OCI-M2 (cell line): Measurements from ENCODE around the gene UNC5C.

Experiments
- DNase-seq: peaks from one replicate; lab custom pipeline; 2025; ENCODE audit not compliant: unreplicated experiment; lab: John Stamatoyannopoulos, UW

The UNC5C gene

GRCh38 chr4:95409750-95410149 is 139.0 kb downstream of the UNC5C start:
- DNase-seq, result no peak

GRCh38 chr4:95409127-95409526 is 139.6 kb downstream of the UNC5C start:
- DNase-seq, result no peak

- no peak for DNase-seq
Observed at GRCh38 chr4:95402299-95402698, 146.5 kb downstream of the UNC5C start.

GRCh38 chr4:95398217-95398616 is 150.6 kb downstream of the UNC5C start:
- no peak for DNase-seq

- DNase-seq, result no peak
Observed at GRCh38 chr4:95394752-95395306, 153.9 kb downstream of the UNC5C start.

- no peak for DNase-seq
Observed at GRCh38 chr4:95393821-95394220, 155.0 kb downstream of the UNC5C start.

DNA sequence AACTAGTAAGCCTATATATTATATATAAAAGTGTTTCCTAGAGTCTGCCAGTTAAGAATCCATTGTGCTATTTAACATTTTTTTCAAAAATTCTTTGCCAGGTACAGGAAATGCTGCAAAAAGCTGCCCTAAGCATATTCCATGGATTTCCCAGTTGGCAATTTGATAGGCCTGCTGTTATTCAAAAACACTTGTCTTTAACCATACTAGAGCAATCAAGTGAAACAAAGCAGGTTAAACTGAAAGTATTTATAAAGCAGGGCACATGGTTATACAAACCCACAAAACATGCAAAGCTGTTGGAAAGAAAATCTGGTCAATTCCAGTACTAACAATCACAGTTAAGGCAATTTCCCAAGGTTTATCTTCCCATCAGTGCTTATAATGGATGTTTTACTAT is 159.9 kb downstream of the UNC5C start:
- no peak for DNase-seq

DNA sequence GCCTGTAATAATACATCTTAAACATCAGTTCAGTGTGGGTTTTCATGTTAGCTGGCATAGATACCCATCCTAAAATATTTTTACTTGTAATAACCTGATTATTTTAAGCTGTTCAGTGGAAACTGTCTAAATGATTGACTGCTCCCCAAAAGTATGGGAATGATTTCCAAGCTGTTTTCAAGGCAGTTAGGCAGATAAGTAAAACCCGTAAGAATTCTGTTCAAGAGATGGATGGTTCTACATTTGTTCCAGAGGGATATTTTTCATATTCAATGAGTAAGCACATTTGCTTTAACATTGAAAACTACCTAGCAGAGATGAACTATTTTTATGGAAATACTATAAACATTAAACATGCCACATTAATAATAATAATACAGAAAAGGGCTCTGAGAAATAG is 161.1 kb downstream of the UNC5C start:
- no peak for DNase-seq

DNA sequence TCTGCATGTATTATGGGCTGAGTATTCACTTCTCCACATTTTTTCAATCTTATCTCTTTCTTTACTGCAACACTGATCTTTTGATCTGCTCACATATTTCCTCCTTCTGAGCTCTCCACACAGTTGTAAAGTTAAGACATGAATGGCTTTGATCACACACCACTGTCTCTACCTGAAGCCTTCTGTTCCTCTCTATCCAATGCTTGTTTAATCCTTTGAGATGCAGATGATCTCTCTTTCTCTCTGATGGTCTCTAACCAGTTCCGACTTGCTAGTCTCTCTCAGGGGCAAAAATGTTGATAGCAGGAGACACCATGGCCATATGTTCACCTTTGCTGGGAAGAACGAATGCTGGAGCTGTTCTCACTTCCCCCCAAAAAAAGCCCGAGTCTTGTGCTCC is 162.4 kb downstream of the UNC5C start:
- no peak for DNase-seq

- DNase-seq, result no peak
Observed at GRCh38 chr4:95381843-95382580, 166.8 kb downstream of the UNC5C start.

DNA sequence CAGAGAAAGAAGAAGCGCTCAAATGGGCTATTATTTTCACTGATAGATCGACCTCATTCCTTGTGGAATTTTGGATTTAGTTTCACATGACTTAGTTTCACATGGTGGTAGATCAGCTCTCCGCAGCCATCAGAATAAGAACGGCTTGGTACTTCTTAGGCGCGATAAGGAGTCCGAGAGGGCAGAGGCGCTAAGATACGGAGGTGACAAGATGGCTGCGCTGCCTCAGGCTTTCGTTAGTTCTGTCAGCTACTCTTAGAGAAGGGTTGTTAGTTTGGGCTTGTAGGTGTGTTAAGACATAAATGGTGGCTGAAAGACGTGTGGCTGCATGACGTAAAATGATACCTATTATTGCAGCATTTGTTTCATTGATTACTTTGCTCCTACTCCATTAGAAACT is 169.1 kb downstream of the UNC5C start:
- no peak for DNase-seq

- no peak for DNase-seq
Observed at GRCh38 chr4:95377366-95377900, 171.3 kb downstream of the UNC5C start.

GRCh38 chr4:95371476-95372224 is 177.1 kb downstream of the UNC5C start:
- no peak for DNase-seq

GRCh38 chr4:95367824-95368223 is 180.9 kb downstream of the UNC5C start:
- no peak for DNase-seq

DNA sequence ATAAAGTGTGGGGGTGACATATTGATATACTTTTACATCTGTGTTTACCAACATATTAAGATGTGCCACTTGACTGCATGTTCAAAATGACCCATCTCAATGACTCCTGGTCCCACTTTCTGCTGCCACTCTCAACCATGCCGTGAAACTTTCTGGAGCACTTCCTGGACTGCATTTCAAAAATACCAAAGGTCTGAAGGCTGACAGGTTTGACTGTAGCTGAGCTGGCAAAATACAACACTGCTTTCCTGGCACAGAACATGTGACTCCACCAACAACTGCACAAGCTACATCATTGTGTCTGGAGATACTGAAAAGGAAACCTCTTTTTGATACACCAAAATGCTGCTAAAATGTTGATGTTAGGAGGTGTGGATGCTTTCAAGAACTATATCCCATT is 184.8 kb downstream of the UNC5C start:
- DNase-seq, result no peak

DNA sequence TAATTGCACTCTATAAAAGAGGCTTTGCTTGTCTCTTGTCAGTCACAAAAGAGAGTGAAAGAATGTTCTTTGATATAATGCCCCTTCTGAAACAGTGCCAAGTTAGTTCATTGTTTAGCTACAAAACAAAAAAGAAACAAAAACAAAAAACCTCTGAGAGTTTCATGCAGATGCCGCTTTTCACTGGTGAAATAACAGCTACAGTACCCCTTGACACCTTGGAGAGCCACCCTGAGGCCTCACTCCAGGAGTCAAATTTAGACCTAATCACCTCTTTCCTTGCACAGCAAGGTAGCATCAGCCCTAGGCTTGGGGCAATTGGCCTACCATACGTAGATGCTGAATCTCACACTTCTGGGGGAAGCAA is 185.2 kb downstream of the UNC5C start:
- DNase-seq, result no peak

- DNase-seq, result no peak
Observed at GRCh38 chr4:95362906-95363558, 185.7 kb downstream of the UNC5C start.

DNA sequence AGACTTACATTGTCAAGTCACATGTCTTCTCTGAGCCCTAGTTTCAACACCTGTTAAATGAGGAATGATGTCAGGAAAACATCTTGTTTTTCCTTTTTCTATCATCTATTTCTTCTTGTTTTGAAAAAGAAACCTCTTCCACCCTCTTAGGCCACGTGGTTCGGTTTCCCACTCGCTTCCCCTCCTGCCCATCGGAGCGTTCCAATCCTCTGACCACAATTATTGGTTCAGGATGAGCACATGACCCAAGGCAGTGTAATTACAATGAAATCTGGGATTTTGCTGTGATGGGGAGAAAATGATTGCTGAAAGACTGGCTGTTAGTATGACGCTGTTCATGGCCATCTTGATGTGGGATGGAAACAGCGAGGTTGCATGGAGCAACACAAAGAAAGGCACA is 186.7 kb downstream of the UNC5C start:
- DNase-seq, result no peak

GRCh38 chr4:95361696-95361965 is 187.1 kb downstream of the UNC5C start:
- DNase-seq, result no peak

- no peak for DNase-seq
Observed at GRCh38 chr4:95360906-95361695, 187.7 kb downstream of the UNC5C start.

- no peak for DNase-seq
Observed at GRCh38 chr4:95360256-95360903, 188.4 kb downstream of the UNC5C start.
